GM12891 (cell line): ENCODE results near the gene DZIP3. TPM values are rescaled to one million over a fixed set of nuclear protein-coding genes. Genes with fewer than 3 reads are reported as not detected.

Experiments
- DNase-seq: peaks from one replicate; pipeline ENCODE4 v3.0.0; 2011; ENCODE audit warnings: low spot score; ENCODE audit not compliant: insufficient read length
- FAIRE-seq: peaks from 2 replicates; lab custom pipeline; 2011; peaks lifted over from hg19 to GRCh38; lab: Jason Lieb, UNC
- PAX5 ChIP-seq: IDR thresholded peaks from 2 replicates; pipeline ENCODE4 v1.6.1; 2011; ENCODE audit warnings: low read length, moderate library complexity, mild to moderate bottlenecking; ENCODE audit not compliant: insufficient read depth, severe bottlenecking
- POLR2A ChIP-seq: IDR thresholded peaks from 2 replicates; pipeline ENCODE4 v1.6.1; 2011; ENCODE audit warnings: low read depth, low read length, control low read depth
- POLR2AphosphoS5 ChIP-seq: IDR thresholded peaks from 2 replicates; pipeline ENCODE4 v1.6.1; 2011; ENCODE audit warnings: low read depth, low read length, control low read depth
- POU2F2 ChIP-seq: IDR thresholded peaks from 2 replicates; pipeline ENCODE4 v1.6.1; 2011; ENCODE audit warnings: low read depth, mild to moderate bottlenecking, control low read depth, low read length, moderate library complexity
- SPI1 ChIP-seq: IDR thresholded peaks from 2 replicates; pipeline ENCODE4 v1.6.1; 2011; ENCODE audit warnings: low read depth, low read length, control low read depth
- TAF1 ChIP-seq: IDR thresholded peaks from 2 replicates; pipeline ENCODE4 v1.6.1; 2011; ENCODE audit warnings: low read depth, low read length, control low read depth
- polyA plus RNA-seq: library from polyadenylated mRNA; unstranded; fragments of >200 nt; gene quantifications from one replicate; pipeline ENCODE4 v1.2.1, GENCODE V29; 2012; ENCODE audit warnings: low read depth, missing spikeins, inconsistent platforms; ENCODE audit not compliant: missing spikeins

Gene DZIP3
- polyA plus RNA-seq: 9.9 TPM

- DNase-seq: peak; percentile 61
- TF ChIP-seq POLR2AphosphoS5 (peak; percentile 97), PAX5 (no peak), POU2F2 (peak; percentile 70), POLR2A (peak; percentile 97), TAF1 (peak; percentile 87), SPI1 (peak; percentile 42; the same call in 1 of the 2 replicates)
- FAIRE-seq: peak; percentile 90
These were observed at the start of gene DZIP3, which contains the start of gene CIP2A for GRCh38 chr3:108589081-108589997. TSS of gene DZIP3 (plus strand) at chr3:108589722. CDS start at chr3:108605407, 15,685 bp downstream. TSS of gene CIP2A (minus strand) at chr3:108589438. CDS start at chr3:108589375, 63 bp downstream.

GRCh38 chr3:108546247-108546646 lies 43.3 kb upstream of the DZIP3 start:
- no peak for FAIRE-seq

GRCh38 chr3:108546692-108547091 lies 42.8 kb upstream of the DZIP3 start:
- DNase-seq (no peak), FAIRE-seq (peak; percentile 68)
- TF ChIP-seq PAX5 (no peak), POLR2AphosphoS5 (no peak), TAF1 (no peak), POU2F2 (no peak)

More at GRCh38 chr3:108546247-108546646, 43.3 kb upstream of the DZIP3 start:
- DNase-seq: no peak
- no peak for TF ChIP-seq PAX5
- no peak for TF ChIP-seq POLR2A
- no peak for TF ChIP-seq POLR2AphosphoS5
- no peak for TF ChIP-seq POU2F2
- no peak for TF ChIP-seq TAF1
- TF ChIP-seq SPI1: no peak

GRCh38 chr3:108548304-108548703 lies 41.2 kb upstream of the DZIP3 start:
- DNase-seq (no peak), FAIRE-seq (no peak)
- TF ChIP-seq TAF1 (no peak), SPI1 (no peak), POU2F2 (no peak), POLR2AphosphoS5 (no peak), PAX5 (no peak), POLR2A (no peak)

- DNase-seq (no peak), FAIRE-seq (no peak)
- TF ChIP-seq POLR2AphosphoS5 (no peak), POU2F2 (no peak), SPI1 (no peak), PAX5 (no peak), TAF1 (no peak), POLR2A (no peak)
These were observed 40.6 kb upstream of the DZIP3 start for GRCh38 chr3:108548886-108549285.

- FAIRE-seq: peak; percentile 80
These were observed 37.0 kb upstream of the DZIP3 start for GRCh38 chr3:108552267-108553159.

GRCh38 chr3:108554229-108554628 lies 35.3 kb upstream of the DZIP3 start:
- DNase-seq: no peak
- FAIRE-seq: no peak

More at GRCh38 chr3:108552267-108553159, 37.0 kb upstream of the DZIP3 start:
- no peak for DNase-seq
- TF ChIP-seq PAX5 (no peak), POU2F2 (no peak), POLR2A (no peak), POLR2AphosphoS5 (no peak), TAF1 (no peak), SPI1 (no peak)

GRCh38 chr3:108554913-108555571 lies 34.5 kb upstream of the DZIP3 start:
- DNase-seq (no peak), FAIRE-seq (no peak)

More at GRCh38 chr3:108554229-108554628, 35.3 kb upstream of the DZIP3 start:
- TF ChIP-seq SPI1 (no peak), POLR2AphosphoS5 (no peak), POLR2A (no peak), TAF1 (no peak), POU2F2 (no peak), PAX5 (no peak)

More at GRCh38 chr3:108554913-108555571, 34.5 kb upstream of the DZIP3 start:
- TF ChIP-seq PAX5 (no peak), POLR2A (no peak), TAF1 (no peak)
